KMS-11 (cell line): ENCODE results near the gene CASP5.
"Not testable (repeated sequence)": the region's sequence is repeated elsewhere in the genome, so short reads cannot be mapped to it uniquely, and the experiment has no call there.

Source experiments
- H2AFZ ChIP-seq: fragments of 200-600 bp; sonication (generic); 2 replicates; pipeline ENCODE4 v1.6.1; 2016; ENCODE audit warnings: antibody characterized with exemption, mixed run types, low read depth
- H3K27ac ChIP-seq: fragments of 200-600 bp; sonication (generic); 2 replicates; pipeline ENCODE4 v1.6.1; 2016; ENCODE audit warnings: mild to moderate bottlenecking, mixed run types
- H3K27me3 ChIP-seq: fragments of 200-600 bp; sonication (generic); 2 replicates; pipeline ENCODE4 v1.6.1; 2017; ENCODE audit warnings: mild to moderate bottlenecking, low read depth, mixed run types, moderate library complexity; ENCODE audit not compliant: insufficient read depth
- H3K36me3 ChIP-seq: fragments of 200-600 bp; sonication (generic); 2 replicates; pipeline ENCODE4 v1.6.1; 2017; ENCODE audit warnings: mild to moderate bottlenecking, mixed run types; ENCODE audit not compliant: insufficient read depth
- H3K4me1 ChIP-seq: fragments of 200-600 bp; sonication (generic); 2 replicates; pipeline ENCODE4 v1.6.1; 2016; ENCODE audit warnings: mild to moderate bottlenecking, low read depth, mixed run types; ENCODE audit not compliant: poor library complexity, severe bottlenecking
- H3K4me2 ChIP-seq: fragments of 200-600 bp; sonication (generic); 2 replicates; pipeline ENCODE4 v1.7.0; 2016; ENCODE audit warnings: mild to moderate bottlenecking, mixed run types
- H3K4me3 ChIP-seq: fragments of 200-600 bp; sonication (generic); IDR thresholded peaks from 2 replicates; pipeline ENCODE4 v1.6.1; 2017; ENCODE audit warnings: low read depth, low read length, mixed read lengths; ENCODE audit not compliant: insufficient read depth
- H3K79me2 ChIP-seq: fragments of 200-600 bp; sonication (generic); 2 replicates; pipeline ENCODE4 v1.6.1; 2016; ENCODE audit warnings: low read depth, mixed run types; ENCODE audit not compliant: insufficient read depth
- H3K9ac ChIP-seq: fragments of 200-600 bp; sonication (generic); 2 replicates; pipeline ENCODE4 v1.6.1; 2016; ENCODE audit warnings: mild to moderate bottlenecking, mixed run types
- H4K20me1 ChIP-seq: fragments of 200-600 bp; sonication (generic); 2 replicates; pipeline ENCODE4 v1.6.1; 2016; ENCODE audit warnings: mild to moderate bottlenecking, mixed run types; ENCODE audit not compliant: insufficient read depth
- CTCF ChIP-seq: fragments of 200-600 bp; sonication (generic); conservative IDR thresholded peaks from 2 replicates; pipeline ENCODE4 v1.6.1; 2017; ENCODE audit warnings: low read depth, mild to moderate bottlenecking, antibody characterized with exemption, low read length, moderate library complexity, mixed read lengths

CASP5 gene

GRCh38 chr11:105051559-105051958 is 28.6 kb upstream of the CASP5 start:
- no peak overlapping the region for H3K9ac ChIP-seq
- no peak for TF ChIP-seq CTCF
- H3K79me2 ChIP-seq, result no peaks in the 10 kb centered on the region
- no peak overlapping the region for H3K27ac ChIP-seq
- H3K4me2 ChIP-seq, result no peak overlapping the region
- H4K20me1 ChIP-seq, result no peaks in the 10 kb centered on the region
- no peak overlapping the region for H2AFZ ChIP-seq
- H3K4me1 ChIP-seq, result no peaks in the 10 kb centered on the region
- no peak overlapping the region for H3K4me3 ChIP-seq
- no peaks in the 10 kb centered on the region for H3K27me3 ChIP-seq
- no peaks in the 10 kb centered on the region for H3K36me3 ChIP-seq

- peaks cover 5% of the 10 kb centered on the region for H3K4me1 ChIP-seq
- no peaks in the 10 kb centered on the region for H4K20me1 ChIP-seq
- H3K4me3 ChIP-seq, result no peak overlapping the region
- no peak overlapping the region for H3K27ac ChIP-seq
- no peak overlapping the region for H3K9ac ChIP-seq
- H2AFZ ChIP-seq, result no peak overlapping the region
- no peak overlapping the region for H3K4me2 ChIP-seq
- no peaks in the 10 kb centered on the region for H3K27me3 ChIP-seq
- H3K79me2 ChIP-seq, result no peaks in the 10 kb centered on the region
- TF ChIP-seq CTCF, result no peak
- H3K36me3 ChIP-seq, result no peaks in the 10 kb centered on the region
Measured at GRCh38 chr11:105049481-105049880, 26.5 kb upstream of the CASP5 start.

- no peak overlapping the region for H3K9ac ChIP-seq
- H4K20me1 ChIP-seq, result no peaks in the 10 kb centered on the region
- no peak overlapping the region for H3K27ac ChIP-seq
- H3K4me2 ChIP-seq, result no peak overlapping the region
- no peak overlapping the region for H2AFZ ChIP-seq
- H3K79me2 ChIP-seq, result no peaks in the 10 kb centered on the region
- no peak for TF ChIP-seq CTCF
- H3K4me1 ChIP-seq, result peaks cover 5% of the 10 kb centered on the region
- no peaks in the 10 kb centered on the region for H3K27me3 ChIP-seq
- H3K4me3 ChIP-seq, result no peak overlapping the region
- no peaks in the 10 kb centered on the region for H3K36me3 ChIP-seq
Measured at GRCh38 chr11:105046898-105047579, 24.1 kb upstream of the CASP5 start.

GRCh38 chr11:105045676-105046296 is 22.8 kb upstream of the CASP5 start:
- Histone ChIP-seq H2AFZ (peak overlapping the region; percentile 81; the same call in 1 of the 2 replicates), H3K4me2 (peak overlapping the region; percentile 76), H3K36me3 (no peaks in the 10 kb centered on the region), H4K20me1 (no peaks in the 10 kb centered on the region), H3K4me1 (peaks cover 5% of the 10 kb centered on the region), H3K4me3 (no peak overlapping the region), H3K79me2 (no peaks in the 10 kb centered on the region), H3K9ac (no peak overlapping the region), H3K27me3 (no peaks in the 10 kb centered on the region), H3K27ac (no peak overlapping the region)
- TF ChIP-seq CTCF, result no peak

- not testable (repeated sequence) for H3K36me3 ChIP-seq, H3K4me1 ChIP-seq, H3K27me3 ChIP-seq, H4K20me1 ChIP-seq, H3K79me2 ChIP-seq, H3K4me3 ChIP-seq
- Histone ChIP-seq H3K27ac (0 out of 2 replicates have a peak within 1 kb of the TSS, but pooled peaks have one; percentile 13), H2AFZ (peak within 1 kb of the TSS; percentile 81), H3K4me2 (peak within 1 kb of the TSS; percentile 76), H3K9ac (peak within 1 kb of the TSS; percentile 47; the same call in 1 of the 2 replicates)
Measured at GRCh38 chr11:105044557-105045524, 21.9 kb upstream of the CASP5 start, which contains the start of gene CARD16. Gene CARD16 (minus strand): TSS chr11:105045335. CDS start chr11:105045297, 38 bp downstream.
